DMS53 treated with DMSO at 0.1 percent for 48 hours (cell line): ENCODE data around the gene SERTAD4.
"Not testable (repeated sequence)": the region's sequence is repeated elsewhere in the genome, so short reads cannot be mapped to it uniquely, and the experiment has no call there.

ENCODE experiments used
- DNase-seq: peaks from one replicate; lab custom pipeline; 2025; ENCODE audit not compliant: unreplicated experiment; lab: John Stamatoyannopoulos, UW

Gene SERTAD4

GRCh38 chr1:210257698-210258529 lies 25.3 kb downstream of the SERTAD4 start:
- DNase-seq, result peak; percentile 87

- no peak for DNase-seq
These were observed 27.0 kb downstream of the SERTAD4 start for GRCh38 chr1:210259561-210259960.

- DNase-seq, result no peak
These were observed 27.5 kb downstream of the SERTAD4 start for GRCh38 chr1:210260096-210260495.

- DNase-seq, result no peak
These were observed 29.7 kb downstream of the SERTAD4 start for GRCh38 chr1:210262167-210262896.

GRCh38 chr1:210262897-210263272 lies 30.3 kb downstream of the SERTAD4 start:
- DNase-seq, result no peak

- no peak for DNase-seq
These were observed 31.4 kb downstream of the SERTAD4 start for GRCh38 chr1:210263963-210264362.

- DNase-seq, result peak; percentile 19
These were observed 32.1 kb downstream of the SERTAD4 start for GRCh38 chr1:210264496-210265380.

- DNase-seq, result not testable (repeated sequence)
These were observed 32.9 kb downstream of the SERTAD4 start for GRCh38 chr1:210265392-210265955.

GRCh38 chr1:210269981-210270380 lies 37.4 kb downstream of the SERTAD4 start:
- no peak for DNase-seq

GRCh38 chr1:210272666-210273065 lies 40.1 kb downstream of the SERTAD4 start:
- DNase-seq, result no peak

- DNase-seq, result no peak
These were observed 47.6 kb downstream of the SERTAD4 start for GRCh38 chr1:210280221-210280620.

- peak; percentile 18 for DNase-seq
These were observed 55.5 kb downstream of the SERTAD4 start for GRCh38 chr1:210288116-210288515.

- DNase-seq, result no peak
These were observed 56.7 kb downstream of the SERTAD4 start for GRCh38 chr1:210289248-210289647.

- no peak for DNase-seq
These were observed 58.6 kb downstream of the SERTAD4 start for GRCh38 chr1:210291081-210291764.

GRCh38 chr1:210291786-210292230 lies 59.2 kb downstream of the SERTAD4 start:
- DNase-seq, result no peak

GRCh38 chr1:210292231-210292871 lies 59.8 kb downstream of the SERTAD4 start:
- DNase-seq, result peak; percentile 81

- DNase-seq, result no peak
These were observed 60.6 kb downstream of the SERTAD4 start for GRCh38 chr1:210293171-210293607.

- no peak for DNase-seq
These were observed 62.6 kb downstream of the SERTAD4 start for GRCh38 chr1:210294999-210295745.
